Measurements from ENCODE around the gene PLCB1. TPM values are rescaled to one million over a fixed set of nuclear protein-coding genes. Genes with fewer than 3 reads are reported as not detected.
A peak's percentile ranks its signal among the peaks of the same experiment; 100 is the strongest.

Gene PLCB1
- total and polyA plus RNA-seq, 2 of the 4 experiments (the other 2 are of a cell fraction), result 5.6 to 16.1 TPM

GRCh38 chr20:8251201-8251575 lies 119.1 kb downstream of the PLCB1 start:
- dilution Hi-C loops (cut with HindIII; ENCODE audit: low sequenced_read_pairs, unreplicated experiment), result no loop called here
- Histone ChIP-seq H3K4ac (ENCODE audit: low read depth, low read length) (peak overlapping the region; percentile 76), H3K79me1 (ENCODE audit: low read depth in 1 of 2, low read length in 2 of 2) (peaks cover under 1 to 40% of the 10 kb centered on the region in 2 experiments; a peak in 2 of 4 replicates), H3K27ac (ENCODE audit: insufficient read depth, low read length) (no peak overlapping the region), H2AFZ (replicated peaks; ENCODE audit: low read length, poor library complexity) (no peak overlapping the region), H2BK120ac (ENCODE audit: low read depth, low read length) (0 out of 2 replicates have a peak overlapping the region, but pooled peaks have one; percentile 14), H2BK20ac (ENCODE audit: low read depth, low read length) (no peak overlapping the region), H3K4me3 (ENCODE audit: insufficient read depth, low read depth, low read length) (no peak overlapping the region), H4K91ac (ENCODE audit: insufficient read depth, low read depth, low read length) (no peak overlapping the region), H3K9me1 (ENCODE audit: insufficient read depth, low read length) (no peaks in the 10 kb centered on the region; the same call in 1 of the 2 replicates), H4K5ac (ENCODE audit: low read depth, low read length) (no peak overlapping the region), H3K4me2 (ENCODE audit: low read depth, low read length) (no peak overlapping the region), H3K56ac (ENCODE audit: extremely low read depth, insufficient read depth, low read length) (no peak overlapping the region), H2BK5ac (ENCODE audit: low read depth, low read length, poor library complexity, severe bottlenecking) (no peak overlapping the region), H4K20me1 (ENCODE audit: insufficient read depth, low read length) (no peaks in the 10 kb centered on the region), H3K9me3 (ENCODE audit: control insufficient read depth, insufficient read depth, low read length) (no peaks in the 10 kb centered on the region), H4K8ac (ENCODE audit: low read depth in 2 of 2, low read length in 2 of 2) (no peak overlapping the region), H2BK15ac (ENCODE audit: low read depth, low read length) (no peak overlapping the region), H3K36me3 (ENCODE audit: control insufficient read depth, insufficient read depth, low read length) (no peaks in the 10 kb centered on the region), H3K4me1 (ENCODE audit: control insufficient read depth, insufficient read depth, low read length) (peaks cover 5% of the 10 kb centered on the region), H3K9ac (ENCODE audit: low read depth, low read length) (no peak overlapping the region), H3K27me3 (ENCODE audit: control insufficient read depth, insufficient read depth, low read length) (no peaks in the 10 kb centered on the region), H3K23ac (ENCODE audit: low read depth, low read length) (0 out of 2 replicates have a peak overlapping the region, but pooled peaks have one; percentile 8), H2AK5ac (ENCODE audit: low read depth, low read length) (peak overlapping the region; percentile 35; the same call in 1 of the 2 replicates), H2AK9ac (replicated peaks; ENCODE audit: low read depth, low read length, poor library complexity) (no peak overlapping the region), H3K14ac (replicated peaks; ENCODE audit: low read depth, low read length) (no peak overlapping the region), H3K18ac (ENCODE audit: low read depth, low read length) (no peak overlapping the region)
- no TSS peak for BruUV-seq (replicated peaks)
- TF ChIP-seq POLR2A (IDR thresholded peaks at IDR 0.05; ENCODE audit: low read depth, low read length) (no peak), SMC3 (IDR thresholded peaks at IDR 0.05; ENCODE audit: low read depth, low read length) (no peak), MXI1 (IDR thresholded peaks at IDR 0.05; ENCODE audit: borderline replicate concordance, low read depth, low read length) (no peak), NFE2L2 (IDR thresholded peaks at IDR 0.05; ENCODE audit: low read depth, low read length) (no peak), CHD1 (IDR thresholded peaks at IDR 0.05; ENCODE audit: low read depth, low read length) (no peak), MAFK (IDR thresholded peaks at IDR 0.05; ENCODE audit: low read depth, low read length) (no peak)
- TF ChIP-seq, protein P1, sequence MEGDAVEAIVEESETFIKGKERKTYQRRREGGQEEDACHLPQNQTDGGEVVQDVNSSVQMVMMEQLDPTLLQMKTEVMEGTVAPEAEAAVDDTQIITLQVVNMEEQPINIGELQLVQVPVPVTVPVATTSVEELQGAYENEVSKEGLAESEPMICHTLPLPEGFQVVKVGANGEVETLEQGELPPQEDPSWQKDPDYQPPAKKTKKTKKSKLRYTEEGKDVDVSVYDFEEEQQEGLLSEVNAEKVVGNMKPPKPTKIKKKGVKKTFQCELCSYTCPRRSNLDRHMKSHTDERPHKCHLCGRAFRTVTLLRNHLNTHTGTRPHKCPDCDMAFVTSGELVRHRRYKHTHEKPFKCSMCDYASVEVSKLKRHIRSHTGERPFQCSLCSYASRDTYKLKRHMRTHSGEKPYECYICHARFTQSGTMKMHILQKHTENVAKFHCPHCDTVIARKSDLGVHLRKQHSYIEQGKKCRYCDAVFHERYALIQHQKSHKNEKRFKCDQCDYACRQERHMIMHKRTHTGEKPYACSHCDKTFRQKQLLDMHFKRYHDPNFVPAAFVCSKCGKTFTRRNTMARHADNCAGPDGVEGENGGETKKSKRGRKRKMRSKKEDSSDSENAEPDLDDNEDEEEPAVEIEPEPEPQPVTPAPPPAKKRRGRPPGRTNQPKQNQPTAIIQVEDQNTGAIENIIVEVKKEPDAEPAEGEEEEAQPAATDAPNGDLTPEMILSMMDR (conservative IDR thresholded peaks at IDR 0.05; ENCODE audit: low read depth, low read length), result no peak
- intact Hi-C loops (cut with micrococcal nuclease), result no loop called here
- POLR2A ChIA-PET (ENCODE audit: unreplicated experiment), result no interaction called here
- ATAC-seq (ENCODE audit: low read depth) (no peak), DNase-seq (no peak)
- in situ Hi-C loops (cut with MboI; ENCODE audit: low sequenced_read_pairs), result no loop called here
- WGBS, 2 experiments (ENCODE audit: extremely low coverage in 2 of 2, insufficient read length in 1 of 2), result 100% methylated on average over 1 of the region's 4 CpGs; no CpG with 5 or more reads in 1 of the 2 experiments
- CTCF ChIA-PET, result interaction anchor here (1.4 kb wide), 1 partner anchor 10 kb away, joined by 3 read pairs; no protein-coding TSS in a partner anchor
